Renal cortex interstitium (tissue), 15 donors: ENCODE data around the gene BTBD10. TPM values are rescaled to one million over a fixed set of nuclear protein-coding genes. Genes with fewer than 3 reads are reported as not detected.
A peak's percentile ranks its signal among the peaks of the same experiment; 100 is the strongest.

Experiments used
- DNase-seq, 11 donors: peaks; one replicate each; pipeline ENCODE4 v3.0.0-alpha.2; 2013; ENCODE audit warnings: low read depth in 9 of 11, low spot score in 4 of 11; ENCODE audit errors: extremely low read depth in 1 of 11
- long read RNA-seq, 16 experiments: transcript quantifications; one replicate each; lab custom pipeline, GENCODE V29; 2026
- polyA plus RNA-seq, 3 donors: library from polyadenylated mRNA; unstranded; fragments of 120-200 nt; gene quantifications; one replicate each; pipeline ENCODE4 v1.2.1, GENCODE V29; 2013; ENCODE audit not compliant: insufficient read length in 3 of 3

Gene BTBD10
- polyA plus RNA-seq, result 10 to 100 TPM; 27.1 to 34.5 (median 30.8) TPM
- long read RNA-seq, donor 1, partial matches to known transcripts, result 13 of 15 reads
- long read RNA-seq, donor 1, other reads (novel, unspliced or antisense), result 0 of 15 reads
- long read RNA-seq, donor 2, partial matches to known transcripts, result 0 of 4 reads
- long read RNA-seq, donor 2, other reads (novel, unspliced or antisense), result 0 of 4 reads
- long read RNA-seq, donor 3, transcript BTBD10-201 (9 exons, 2,504 nt), result major isoform, 6 of 6 reads
- long read RNA-seq, donor 3, partial matches to known transcripts, result 0 of 6 reads
- long read RNA-seq, donor 3, other reads (novel, unspliced or antisense), result 0 of 6 reads
- long read RNA-seq, donor 4, partial matches to known transcripts, result 0 of 3 reads
- long read RNA-seq, donor 4, other reads (novel, unspliced or antisense), result 0 of 3 reads
- long read RNA-seq, donor 5, result 0 reads
- long read RNA-seq, donor 6, partial matches to known transcripts, result 35 of 39 reads
- long read RNA-seq, donor 6, other reads (novel, unspliced or antisense), result 0 of 39 reads
- long read RNA-seq, donor 7, partial matches to known transcripts, result 0 of 2 reads
- long read RNA-seq, donor 7, other reads (novel, unspliced or antisense), result 0 of 2 reads
- long read RNA-seq, donor 8, transcript BTBD10-201 (9 exons, 2,504 nt), result major isoform, 5 of 10 reads
- long read RNA-seq, donor 8, transcript BTBD10-208 (8 exons, 1,662 nt), result major isoform, 5 of 10 reads
- long read RNA-seq, donor 8, partial matches to known transcripts, result 0 of 10 reads
- long read RNA-seq, donor 8, other reads (novel, unspliced or antisense), result 0 of 10 reads
- long read RNA-seq, donor 9, partial matches to known transcripts, result 0 of 4 reads
- long read RNA-seq, donor 9, other reads (novel, unspliced or antisense), result 0 of 4 reads
- long read RNA-seq, donor 10, transcript BTBD10-201 (9 exons, 2,504 nt), result major isoform, 7 of 9 reads
- long read RNA-seq, donor 10, partial matches to known transcripts, result 0 of 9 reads
- long read RNA-seq, donor 10, other reads (novel, unspliced or antisense), result 0 of 9 reads
- long read RNA-seq, donor 11, partial matches to known transcripts, result 0 of 3 reads
- long read RNA-seq, donor 11, other reads (novel, unspliced or antisense), result 0 of 3 reads
- long read RNA-seq, donor 12, partial matches to known transcripts, result 0 of 2 reads
- long read RNA-seq, donor 12, other reads (novel, unspliced or antisense), result 0 of 2 reads
- long read RNA-seq, donor 13, result 0 reads
- long read RNA-seq, donor 14, transcript BTBD10-201 (9 exons, 2,504 nt), result major isoform, 6 of 10 reads
- long read RNA-seq, donor 14, partial matches to known transcripts, result 0 of 10 reads
- long read RNA-seq, donor 14, other reads (novel, unspliced or antisense), result 0 of 10 reads
- long read RNA-seq, donor 15, partial matches to known transcripts, result 0 of 2 reads
- long read RNA-seq, donor 15, other reads (novel, unspliced or antisense), result 0 of 2 reads
- long read RNA-seq, donor 16, transcript BTBD10-201 (9 exons, 2,504 nt), result minor isoform, 7 of 16 reads
- long read RNA-seq, donor 16, transcript BTBD10-208 (8 exons, 1,662 nt), result major isoform, 9 of 16 reads
- long read RNA-seq, donor 16, partial matches to known transcripts, result 0 of 16 reads
- long read RNA-seq, donor 16, other reads (novel, unspliced or antisense), result 0 of 16 reads

DNA sequence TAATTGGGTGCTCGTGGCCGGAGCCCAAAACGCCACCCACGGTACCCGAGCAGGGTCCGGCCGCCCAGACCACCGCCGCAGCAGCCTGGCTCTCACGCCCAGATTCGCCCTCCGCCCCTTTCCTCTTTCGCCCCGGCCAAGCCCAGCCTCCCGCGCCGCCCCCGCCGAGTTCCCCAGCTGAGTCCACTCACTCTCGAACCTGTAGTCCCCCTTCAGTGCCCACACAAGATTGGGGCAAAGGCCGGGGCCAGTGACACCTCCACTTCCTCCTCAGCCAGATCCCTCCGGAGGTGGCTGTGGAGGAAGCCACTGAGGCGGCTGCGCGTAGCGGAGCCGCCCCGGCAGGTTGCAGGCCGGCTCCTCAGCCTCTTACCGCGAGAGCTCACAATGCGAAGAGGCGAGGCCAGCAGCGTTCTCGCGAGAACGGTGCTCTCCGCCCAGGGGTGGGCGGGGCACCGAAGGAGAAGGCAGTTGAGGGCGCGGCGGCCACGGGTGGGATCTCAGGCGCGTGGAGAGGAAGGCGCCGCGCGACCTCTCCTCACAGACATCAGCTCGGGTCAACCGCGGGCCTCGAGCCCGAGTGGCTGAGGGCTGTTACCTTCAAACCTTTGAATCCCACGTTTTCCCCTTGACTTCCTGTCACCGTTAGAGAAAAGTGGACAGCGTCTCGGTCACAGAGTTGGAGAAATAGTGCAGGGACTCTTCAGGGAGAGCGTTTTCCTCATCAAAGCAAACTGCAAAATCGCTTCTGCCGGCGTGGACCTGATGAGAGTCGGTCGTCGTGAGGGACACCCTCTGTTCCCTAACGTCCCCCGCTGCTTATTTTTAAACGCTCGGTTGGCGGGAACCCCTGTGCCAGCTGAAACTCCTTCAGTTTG is at the start of gene BTBD10:
BTBD10 (minus strand) TSS at position 322 of the 878 bp plus-strand sequence. CDS start 18,098 bp downstream, outside the sequence.
- peak; percentile 92 to 96 (median 93) for DNase-seq

- no peak for DNase-seq
Observed at GRCh38 chr11:13503393-13503792, 40.4 kb upstream of the BTBD10 start.

DNA sequence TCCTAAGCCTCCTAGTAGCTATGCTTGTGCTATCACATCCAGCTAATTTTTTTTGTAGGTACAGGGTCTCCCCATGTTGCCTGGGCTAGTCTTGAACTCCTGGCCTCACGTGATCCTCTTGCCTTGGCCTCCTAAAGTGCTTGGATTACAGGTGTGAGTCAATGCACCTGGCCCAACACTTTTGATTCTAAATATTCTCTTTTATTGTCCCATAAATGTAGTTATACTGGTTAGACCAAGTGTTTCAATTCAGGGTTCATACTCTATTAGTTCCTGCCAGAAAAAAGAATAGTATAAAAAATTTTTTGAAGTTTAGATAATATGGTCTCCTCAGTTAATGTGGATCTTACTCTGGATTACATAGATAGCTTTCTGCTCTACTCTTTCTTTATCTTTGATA is 39.5 kb upstream of the BTBD10 start:
- no peak for DNase-seq

DNA sequence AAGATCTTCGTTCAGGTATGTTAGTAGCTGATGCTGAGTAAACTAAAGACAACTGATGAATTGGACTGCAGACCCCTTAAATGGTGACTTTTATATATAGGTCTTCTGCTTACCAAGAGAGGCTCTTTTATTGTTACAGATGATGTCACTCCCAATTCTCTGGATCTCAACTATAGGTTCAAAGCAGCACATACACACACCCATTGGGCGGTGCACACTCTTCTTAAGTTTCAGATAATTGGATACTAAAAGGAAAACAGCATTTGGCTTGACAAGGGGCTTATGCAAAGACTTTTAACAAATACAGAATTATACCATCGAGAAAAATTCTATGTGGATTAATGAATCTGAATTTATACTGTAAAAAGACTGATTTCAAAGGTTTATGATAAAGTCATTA is 32.9 kb upstream of the BTBD10 start, which contains the start of gene PTH:
PTH (minus strand) TSS at position 69 of the 400 bp plus-strand sequence. CDS start 3,142 bp downstream, outside the sequence.
- DNase-seq, result no peak

DNA sequence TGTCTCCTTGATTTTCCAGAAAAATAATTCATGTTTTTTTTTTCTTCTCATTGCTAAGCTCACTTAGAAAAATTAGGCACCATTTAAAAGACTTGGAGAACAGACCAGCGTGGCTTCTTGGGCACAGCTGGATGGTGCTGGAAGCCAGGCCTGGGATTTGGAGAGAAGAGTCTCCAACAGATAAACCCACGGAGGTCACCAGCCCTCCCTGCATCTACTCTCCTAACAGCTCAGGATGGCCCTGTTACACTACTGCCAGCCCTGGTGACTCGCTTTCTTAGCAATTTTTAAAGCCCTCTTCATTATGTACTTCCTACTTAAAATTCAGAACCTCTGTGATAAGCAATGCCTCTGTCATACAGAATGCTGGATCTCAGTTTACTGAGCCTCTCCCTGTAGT is 31.0 kb upstream of the BTBD10 start:
- DNase-seq, result no peak

DNA sequence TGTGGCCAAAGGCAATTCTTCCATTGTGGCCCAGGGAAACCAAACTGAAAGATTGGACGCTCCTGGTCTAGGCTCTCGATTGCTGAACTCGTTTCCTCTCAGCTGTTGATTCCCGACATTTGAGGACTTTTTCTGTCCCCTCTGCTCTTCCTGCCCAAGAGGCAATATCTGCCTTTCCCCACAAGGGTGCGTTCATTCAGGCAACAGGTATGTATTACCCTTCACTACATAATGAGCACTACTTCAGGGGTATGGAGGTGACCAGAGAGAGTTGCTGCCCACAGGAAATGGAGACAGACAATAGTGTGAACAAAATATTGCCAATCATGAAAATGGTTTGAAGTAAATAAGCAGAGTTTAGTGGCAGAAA is 24.6 kb upstream of the BTBD10 start:
- DNase-seq, result no peak

- peak in 1 of 11 donors; percentile 3 for DNase-seq
Observed at GRCh38 chr11:13486926-13487660, 24.1 kb upstream of the BTBD10 start.

- DNase-seq, result no peak
Observed at GRCh38 chr11:13480198-13480597, 17.2 kb upstream of the BTBD10 start.

- no peak for DNase-seq
Observed at GRCh38 chr11:13479688-13480087, 16.7 kb upstream of the BTBD10 start.

- no peak for DNase-seq
Observed at GRCh38 chr11:13475091-13475490, 12.1 kb upstream of the BTBD10 start.

DNA sequence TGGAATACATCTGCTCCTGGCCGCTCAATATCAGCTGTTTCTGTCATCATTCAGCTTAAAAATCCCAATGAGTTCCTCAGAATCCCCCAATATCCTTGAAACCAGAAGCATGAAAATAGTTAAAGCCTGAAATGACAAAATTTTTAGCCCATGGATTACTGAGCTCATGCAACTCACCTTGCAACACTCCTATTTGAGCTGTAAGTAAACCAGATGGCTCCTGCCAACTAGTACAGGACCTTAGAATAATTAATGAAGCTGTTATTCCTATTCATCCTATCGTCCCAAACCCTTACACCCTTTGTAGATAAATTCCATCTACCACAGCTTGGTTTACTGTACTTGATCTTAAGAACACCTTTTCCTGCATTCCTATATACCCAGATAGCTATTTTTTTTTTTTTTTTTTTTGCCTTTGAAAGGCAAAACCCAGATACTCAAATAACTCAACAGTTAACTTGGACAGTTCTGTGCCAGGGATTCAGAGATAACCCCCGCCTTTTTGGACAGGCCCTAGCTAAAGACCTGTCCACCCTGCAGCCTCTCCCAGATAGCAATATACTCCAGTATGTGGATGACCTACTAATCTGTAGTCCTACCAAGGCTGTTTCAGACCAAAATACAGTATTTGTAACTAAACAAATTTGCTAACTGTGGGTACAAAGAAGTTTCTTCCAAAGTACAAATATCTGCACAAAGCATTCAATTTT is 10.1 kb upstream of the BTBD10 start:
- DNase-seq, result no peak

DNA sequence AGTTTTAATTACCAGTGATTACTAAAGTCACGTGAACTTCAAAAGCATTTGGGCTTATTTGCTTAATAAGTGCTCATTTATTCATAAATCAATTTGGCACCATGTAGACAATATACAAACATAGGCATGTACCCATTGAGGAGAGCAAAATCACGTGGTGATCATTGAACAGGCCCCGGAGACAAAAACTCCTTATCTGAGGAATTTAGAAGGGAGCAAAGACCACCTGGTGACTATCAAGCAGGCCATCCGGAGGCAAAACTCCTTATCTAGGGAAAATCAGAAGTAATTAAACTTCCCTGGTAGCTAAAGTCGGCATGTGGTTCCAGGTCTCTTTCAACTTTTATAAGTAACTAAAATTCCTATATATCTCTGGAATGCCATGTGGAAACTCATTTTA is 5.7 kb upstream of the BTBD10 start:
- no peak for DNase-seq

GRCh38 chr11:13465909-13466371 is 2.9 kb upstream of the BTBD10 start:
- peak in 4 of 11 donors; percentile 5 to 18 (median 12) for DNase-seq

DNA sequence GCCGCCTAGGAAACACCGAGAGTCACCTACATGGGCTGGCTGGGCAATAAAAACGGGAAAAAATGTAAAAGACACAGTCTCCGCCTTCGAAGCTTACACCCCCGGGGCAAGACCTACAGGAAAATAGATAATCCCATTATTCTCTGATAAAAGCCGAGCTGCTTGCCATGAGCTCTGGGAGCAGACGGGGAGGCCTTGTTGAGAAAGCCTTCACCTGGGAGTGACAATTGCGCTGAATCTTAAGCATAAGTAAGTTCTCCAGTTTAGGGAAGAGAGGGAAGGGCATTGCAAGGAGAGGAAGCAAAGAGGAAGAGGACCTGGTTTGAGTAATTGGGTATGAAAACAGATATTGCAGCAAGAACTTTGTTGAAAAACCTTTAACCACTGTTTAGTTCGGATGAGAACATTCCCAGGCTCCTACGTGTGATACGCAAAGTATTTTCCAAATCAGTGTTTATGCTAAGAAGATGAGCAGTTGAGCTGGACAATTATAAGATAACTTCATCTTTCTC is 813 bp upstream of the BTBD10 start:
- DNase-seq, result no peak

DNA sequence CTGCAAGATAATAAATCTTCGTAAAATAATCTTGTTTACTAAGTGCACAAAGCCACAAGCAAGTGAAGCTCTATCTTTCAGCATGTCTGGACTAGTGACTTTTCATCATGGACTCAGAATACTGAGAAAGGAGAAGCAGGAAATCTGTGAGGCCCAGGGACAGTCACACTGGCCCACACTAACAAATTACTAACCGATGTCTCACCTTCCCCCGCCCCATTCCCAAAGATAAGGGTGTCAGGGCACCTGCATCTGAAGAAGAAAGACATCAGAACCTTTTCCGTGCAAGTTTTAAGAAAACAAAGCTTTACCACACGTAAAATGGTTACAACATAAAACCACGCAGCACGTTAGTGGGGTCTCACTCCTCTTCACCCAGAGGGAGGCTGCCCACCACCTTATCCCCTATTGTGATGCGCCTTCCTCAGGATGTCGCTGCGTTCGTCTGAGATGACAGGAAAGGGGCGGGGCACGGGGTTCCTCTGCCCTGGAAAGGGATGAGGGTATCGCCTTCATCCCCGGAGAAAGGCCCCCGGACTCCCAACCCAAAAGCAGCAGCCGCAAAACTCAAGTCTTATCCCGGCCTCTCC is 616 bp downstream of the BTBD10 start:
- DNase-seq, result peak in 7 of 11 donors; percentile 18 to 49 (median 37)
